Measurements from ENCODE around the gene ZNF385A. TPM values are rescaled to one million over a fixed set of nuclear protein-coding genes. Genes with fewer than 3 reads are reported as not detected.
A peak's percentile ranks its signal among the peaks of the same experiment; 100 is the strongest.

ZNF385A gene
- total RNA-seq, 1 donor from 2014 or later, result 24.4 TPM

- Mint-ChIP-seq H3K9me3 (ENCODE audit: unreplicated experiment) (no peaks in the 10 kb centered on the region), H3K36me3 (ENCODE audit: low read depth, unreplicated experiment) (no peaks in the 10 kb centered on the region), H3K4me1 (ENCODE audit: low read depth, unreplicated experiment) (peaks cover 41% of the 10 kb centered on the region), H3K27ac (ENCODE audit: unreplicated experiment) (peak overlapping the region; percentile 79), H3K27me3 (ENCODE audit: low read depth, unreplicated experiment) (no peaks in the 10 kb centered on the region), H3K4me3 (ENCODE audit: unreplicated experiment) (peak overlapping the region; percentile 98)
- DNase-seq (ENCODE audit: low read depth) (no peak), FAIRE-seq (no peak)
- Histone ChIP-seq H3K4me3 (ENCODE audit: insufficient read depth, low read depth, low read length) (peak overlapping the region; percentile 76), H3K27me3 (ENCODE audit: insufficient read depth, low read length) (no peaks in the 10 kb centered on the region), H3K36me3 (ENCODE audit: insufficient read depth, low read length) (no peaks in the 10 kb centered on the region), H3K27ac (ENCODE audit: low read depth, low read length) (peak overlapping the region; percentile 69), H2AFZ (ENCODE audit: low read depth, low read length) (no peak overlapping the region), H3K4me2 (ENCODE audit: low read length) (peak overlapping the region; percentile 90), H3K9ac (ENCODE audit: low read length) (peak overlapping the region; percentile 79), H4K20me1 (ENCODE audit: insufficient read depth, low read length) (peaks cover 43% of the 10 kb centered on the region), H3K9me3 (ENCODE audit: insufficient read depth, low read depth, low read length) (no peaks in the 10 kb centered on the region), H3K4me1 (ENCODE audit: insufficient read depth, low read length) (peaks cover 58% of the 10 kb centered on the region), H3K79me2 (ENCODE audit: insufficient read depth, low read length) (peaks cover 65% of the 10 kb centered on the region)
- TF ChIP-seq EZH2 (IDR thresholded peaks at IDR 0.05; ENCODE audit: insufficient read depth, low read length) (no peak), CTCF (IDR thresholded peaks at IDR 0.05; ENCODE audit: insufficient read depth, low read depth, low read length) (no peak)
Measured at GRCh38 chr12:54417712-54418440, 33.3 kb upstream of the ZNF385A start.

- DNase-seq (ENCODE audit: low read depth), result no peak
- peak overlapping the region; percentile 90 for H3K4me2 ChIP-seq (ENCODE audit: low read length)
- Mint-ChIP-seq H3K9me3 (ENCODE audit: unreplicated experiment) (no peaks in the 10 kb centered on the region), H3K36me3 (ENCODE audit: low read depth, unreplicated experiment) (no peaks in the 10 kb centered on the region), H3K4me3 (ENCODE audit: unreplicated experiment) (peak overlapping the region; percentile 98), H3K4me1 (ENCODE audit: low read depth, unreplicated experiment) (peaks cover 44% of the 10 kb centered on the region), H3K27ac (ENCODE audit: unreplicated experiment) (peak overlapping the region; percentile 79), H3K27me3 (ENCODE audit: low read depth, unreplicated experiment) (no peaks in the 10 kb centered on the region)
- H3K27ac ChIP-seq (ENCODE audit: low read depth, low read length), result no peak overlapping the region
- peaks cover 74% of the 10 kb centered on the region for H3K79me2 ChIP-seq (ENCODE audit: insufficient read depth, low read length)
- no peaks in the 10 kb centered on the region for H3K27me3 ChIP-seq (ENCODE audit: insufficient read depth, low read length)
- H3K36me3 ChIP-seq (ENCODE audit: insufficient read depth, low read length), result no peaks in the 10 kb centered on the region
- H2AFZ ChIP-seq (ENCODE audit: low read depth, low read length), result no peak overlapping the region
- no peaks in the 10 kb centered on the region for H3K9me3 ChIP-seq (ENCODE audit: insufficient read depth, low read depth, low read length)
- no peak for FAIRE-seq
- peaks cover 53% of the 10 kb centered on the region for H4K20me1 ChIP-seq (ENCODE audit: insufficient read depth, low read length)
- peaks cover 64% of the 10 kb centered on the region for H3K4me1 ChIP-seq (ENCODE audit: insufficient read depth, low read length)
- H3K9ac ChIP-seq (ENCODE audit: low read length), result peak overlapping the region; percentile 79
- TF ChIP-seq CTCF (IDR thresholded peaks at IDR 0.05; ENCODE audit: insufficient read depth, low read depth, low read length) (no peak), EZH2 (IDR thresholded peaks at IDR 0.05; ENCODE audit: insufficient read depth, low read length) (no peak)
- H3K4me3 ChIP-seq (ENCODE audit: insufficient read depth, low read depth, low read length), result peak overlapping the region; percentile 76
Measured at GRCh38 chr12:54416687-54417603, 32.4 kb upstream of the ZNF385A start.
